ENCODE data around the gene RNF182. TPM values are rescaled to one million over a fixed set of nuclear protein-coding genes. Genes with fewer than 3 reads are reported as not detected.

Gene RNF182
- total and polyA plus RNA-seq, 9 of the 15 experiments (the other 6 are each of a cell fraction or from before 2014, with no cell fraction given) = 12.8 to 22.8 (median 17.5) TPM

- TF ChIP-seq ZNF512 (tag; IDR thresholded peaks at IDR 0.05) = peak; percentile 98
- peak; percentile 72; the same call in 1 of the 2 replicates for TF ChIP-seq ZZZ3 (IDR thresholded peaks at IDR 0.05)
- TF ChIP-seq ZNF766 (CRISPR knock-in tag; conservative IDR thresholded peaks at IDR 0.05) = 0 out of 2 replicates have a peak, but pooled peaks have one; percentile 18
- 0 out of 2 replicates have a peak, but pooled peaks have one; percentile 68 for TF ChIP-seq ZC3H8 (IDR thresholded peaks at IDR 0.05)
- TF ChIP-seq MTA1 (IDR thresholded peaks at IDR 0.05; ENCODE audit: borderline replicate concordance) = peak; percentile 35; the same call in 1 of the 2 replicates
- no peak for TF ChIP-seq BCLAF1 (IDR thresholded peaks at IDR 0.05; ENCODE audit: borderline replicate concordance in 1 of 2, control insufficient read depth in 1 of 2, low read depth in 2 of 2, low read length in 1 of 2)
- TF ChIP-seq ARID1B (IDR thresholded peaks at IDR 0.05) = peak; percentile 14; the same call in 1 of the 2 replicates
- peak; percentile 24 for TF ChIP-seq TAF9B (IDR thresholded peaks at IDR 0.05; ENCODE audit: partially characterized antibody)
- TF ChIP-seq SMARCA4 (IDR thresholded peaks at IDR 0.05) = 0 out of 2 replicates have a peak, but pooled peaks have one; percentile 16
- TF ChIP-seq ZNF318 (IDR thresholded peaks at IDR 0.05; ENCODE audit: borderline replicate concordance in 1 of 2, low read depth in 1 of 2) = 0 out of 4 replicates have a peak, but pooled peaks of 1 of the 2 experiments have one; percentile 14
- no peak for TF ChIP-seq JUNB (CRISPR knock-in tag; conservative IDR thresholded peaks at IDR 0.05)
- TF ChIP-seq, protein P1, sequence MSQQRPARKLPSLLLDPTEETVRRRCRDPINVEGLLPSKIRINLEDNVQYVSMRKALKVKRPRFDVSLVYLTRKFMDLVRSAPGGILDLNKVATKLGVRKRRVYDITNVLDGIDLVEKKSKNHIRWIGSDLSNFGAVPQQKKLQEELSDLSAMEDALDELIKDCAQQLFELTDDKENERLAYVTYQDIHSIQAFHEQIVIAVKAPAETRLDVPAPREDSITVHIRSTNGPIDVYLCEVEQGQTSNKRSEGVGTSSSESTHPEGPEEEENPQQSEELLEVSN (IDR thresholded peaks at IDR 0.05; ENCODE audit: borderline replicate concordance in 1 of 2, extremely low read depth in 1 of 2, insufficient read depth in 1 of 2, insufficient read length in 1 of 2, low read depth in 1 of 2, low read length in 1 of 2, poor library complexity in 1 of 2, severe bottlenecking in 1 of 2) = no peak
These were observed 68.7 kb downstream of the RNF182 start (continued) for GRCh38 chr6:13993416-13993815.
